ENCODE results near the gene KIAA0513.
A peak's percentile ranks its signal among the peaks of the same experiment; 100 is the strongest.

The KIAA0513 gene

DNA sequence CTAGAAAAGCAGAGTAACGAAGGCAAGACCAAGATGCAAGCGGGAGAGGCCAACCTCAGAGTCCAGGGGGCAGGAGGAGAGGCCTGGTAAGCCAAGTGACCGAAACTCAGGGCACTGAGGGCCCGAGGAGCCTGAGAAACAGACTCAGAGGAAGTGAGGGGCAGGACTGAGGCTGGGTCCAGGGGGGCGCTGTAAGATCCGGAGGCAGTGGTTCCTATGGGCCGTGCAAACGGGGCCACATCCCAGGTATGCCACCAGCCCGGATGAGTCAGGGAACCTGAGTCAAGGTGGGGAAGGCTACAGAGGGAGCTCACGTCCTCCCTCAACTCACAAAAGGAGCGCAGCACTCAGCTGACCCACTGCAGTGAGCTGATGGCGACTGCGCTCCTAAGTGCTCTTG lies 24.5 kb upstream of the KIAA0513 start:
- no peak for DNase-seq
- in situ Hi-C loops (cut with MboI; ENCODE audit: low pct_unique_long_range_greater_than_20kb, low sequenced_read_pairs) = no loop called here

DNA sequence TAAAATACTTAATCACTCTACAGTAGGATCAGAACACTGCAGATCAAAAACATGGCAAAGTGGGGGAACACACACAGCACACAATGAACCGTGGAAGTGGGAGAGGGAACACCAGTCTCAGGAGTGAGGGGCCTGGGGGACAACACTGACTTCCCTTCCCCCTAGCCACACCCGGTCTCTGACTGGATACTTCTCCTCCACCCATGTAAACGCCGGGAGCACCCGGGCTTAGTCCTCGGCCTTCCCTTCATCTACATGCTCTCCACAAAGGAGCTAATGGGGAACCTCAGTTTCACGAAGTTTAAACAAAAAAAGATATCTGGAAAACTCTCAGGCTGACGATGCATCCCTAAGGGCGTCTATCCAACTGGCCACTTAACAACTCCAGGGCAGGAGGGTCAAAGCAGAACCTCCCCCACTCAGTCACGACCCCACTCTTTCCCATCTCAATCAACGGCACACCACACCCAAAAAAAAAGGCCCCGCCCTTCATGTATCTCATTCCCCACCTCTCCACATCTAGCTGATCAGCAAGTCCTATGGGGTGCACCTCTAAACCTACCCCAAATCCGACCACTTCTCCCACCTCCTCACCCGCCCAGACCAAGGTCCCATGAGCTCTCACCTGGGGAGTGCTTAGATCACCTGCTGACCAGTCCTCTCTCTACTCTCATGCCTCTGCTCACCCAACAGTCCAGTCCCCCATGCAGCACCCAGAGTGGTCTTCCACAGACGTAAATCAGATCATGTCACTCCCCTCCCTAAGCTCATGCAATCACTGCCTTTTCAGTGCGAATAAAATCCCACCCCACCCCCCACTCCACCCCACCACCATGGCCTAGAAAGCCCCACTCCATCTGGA lies 23.6 kb upstream of the KIAA0513 start:
- in situ Hi-C loops (cut with MboI; ENCODE audit: low pct_unique_long_range_greater_than_20kb, low sequenced_read_pairs) = no loop called here
- DNase-seq = no peak

DNA sequence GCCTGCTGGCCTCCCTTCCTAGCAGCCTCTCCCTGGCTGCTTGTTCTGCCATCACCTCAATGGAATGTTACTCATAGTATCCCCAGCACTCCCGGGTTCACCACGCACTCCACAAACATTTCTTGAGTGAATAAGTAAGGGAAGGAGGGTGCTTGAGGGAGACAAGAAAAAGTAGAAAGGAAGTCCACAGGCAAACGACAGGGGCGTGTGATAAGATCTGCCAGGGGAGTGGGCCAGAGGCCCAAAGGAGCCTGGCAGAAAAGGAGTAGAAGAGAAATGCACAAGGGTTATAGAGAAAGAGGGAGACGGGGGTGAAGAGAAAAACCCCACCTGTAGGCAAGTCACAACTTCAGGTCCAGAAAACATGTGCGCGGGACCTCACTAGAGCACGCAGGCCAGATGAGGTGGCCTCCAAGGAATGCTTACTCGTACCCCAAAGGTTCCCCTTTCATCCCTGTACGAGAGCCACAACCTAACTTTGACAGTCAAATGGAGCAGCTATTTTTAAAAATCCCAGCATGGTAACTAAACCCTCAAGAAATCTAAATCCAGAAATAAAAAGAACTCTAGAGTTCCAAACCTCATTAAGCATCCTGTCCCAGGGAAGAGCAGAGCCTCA lies 22.9 kb upstream of the KIAA0513 start:
- DNase-seq = no peak
- in situ Hi-C loops (cut with MboI; ENCODE audit: low pct_unique_long_range_greater_than_20kb, low sequenced_read_pairs) = no loop called here

DNA sequence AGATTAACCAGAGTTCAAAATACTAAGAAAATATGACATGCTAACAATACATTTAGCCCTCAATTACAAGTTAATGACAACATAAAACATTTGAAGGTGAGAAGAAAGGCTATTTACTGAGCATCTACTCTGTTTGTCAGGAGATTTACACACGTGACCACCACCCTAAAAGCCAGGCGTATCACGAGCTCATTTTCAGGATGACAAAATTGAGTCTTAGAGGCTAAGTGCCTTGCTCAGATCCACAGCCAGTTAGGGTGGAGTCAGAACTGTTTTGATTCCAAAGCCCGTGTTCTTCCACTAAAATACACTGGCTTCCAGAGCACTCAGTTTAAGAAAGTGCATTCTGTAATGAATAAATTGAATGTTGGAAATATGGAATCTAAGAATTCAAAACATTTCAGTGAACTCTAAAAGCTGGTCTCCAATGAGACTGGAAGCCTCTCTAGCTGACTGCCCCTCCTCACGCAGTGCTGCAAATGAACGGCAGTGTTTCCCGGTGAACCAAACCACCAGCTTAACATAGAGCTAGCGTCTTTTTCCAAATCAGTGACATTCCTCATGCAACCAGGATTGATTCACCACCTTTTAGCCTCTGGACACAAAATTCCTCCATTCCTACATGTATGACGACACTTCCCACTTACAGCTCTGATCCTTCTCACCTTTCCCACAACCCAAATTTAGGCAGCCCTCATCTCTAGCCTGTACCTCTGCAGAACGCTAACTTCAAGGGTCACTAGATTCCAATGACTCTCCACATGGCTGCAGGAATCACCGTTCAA lies 22.1 kb upstream of the KIAA0513 start:
- in situ Hi-C loops (cut with MboI; ENCODE audit: low pct_unique_long_range_greater_than_20kb, low sequenced_read_pairs) = no loop called here
- no peak for DNase-seq

DNA sequence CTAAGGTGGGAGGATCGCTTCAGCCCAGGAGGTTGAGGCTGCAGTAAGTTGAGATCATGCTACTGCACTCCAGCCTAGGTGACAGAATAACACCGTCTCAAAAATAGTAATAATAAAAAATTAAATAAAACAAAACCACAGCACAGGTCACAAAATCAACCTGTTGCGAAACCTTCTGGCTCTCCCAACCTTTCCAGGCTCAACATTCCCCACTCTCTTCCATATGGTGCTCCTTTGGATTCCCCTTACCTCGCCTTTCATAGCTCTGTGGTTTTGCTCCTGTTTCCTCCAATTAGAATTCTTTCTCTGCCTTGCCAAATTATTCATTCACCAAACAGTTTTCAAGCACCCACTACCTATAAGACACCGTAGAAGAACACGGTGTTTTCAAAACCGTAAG lies 21.0 kb upstream of the KIAA0513 start:
- no peak for DNase-seq
- in situ Hi-C loops (cut with MboI; ENCODE audit: low pct_unique_long_range_greater_than_20kb, low sequenced_read_pairs) = no loop called here

DNA sequence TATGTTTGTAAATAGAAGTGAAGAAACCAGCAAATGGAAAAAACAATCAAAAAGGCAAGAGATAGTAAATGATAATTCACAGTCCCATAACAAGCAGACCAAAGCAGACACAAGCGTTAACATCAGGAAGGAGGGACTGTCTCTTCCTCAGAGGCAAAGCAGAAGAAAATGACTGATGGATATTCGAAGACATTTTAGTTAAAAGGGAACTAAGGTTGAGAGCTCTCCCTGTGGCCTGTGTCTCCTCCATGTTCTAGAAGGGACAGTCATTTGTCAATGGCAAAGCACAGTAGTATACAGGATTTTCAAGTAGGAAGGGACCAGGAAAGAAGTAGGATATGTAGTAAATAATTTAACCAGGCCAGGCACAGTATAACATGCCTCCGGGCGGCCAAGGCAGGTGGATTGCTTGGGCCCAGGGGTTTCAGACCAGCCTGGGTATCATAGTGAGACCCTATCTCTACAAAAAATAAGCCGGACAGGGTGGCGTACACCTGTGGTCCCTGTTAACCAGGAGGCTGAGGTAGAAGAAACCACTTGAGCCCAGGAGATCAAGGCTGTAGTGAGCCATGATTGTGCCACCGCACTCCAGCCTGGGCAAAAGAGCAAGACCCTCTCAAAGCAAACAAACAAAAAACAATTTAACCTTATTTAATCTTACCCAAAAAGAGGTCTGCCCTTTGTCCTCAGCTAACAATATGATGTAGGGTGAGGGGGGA lies 19.9 kb upstream of the KIAA0513 start:
- in situ Hi-C loops (cut with MboI; ENCODE audit: low pct_unique_long_range_greater_than_20kb, low sequenced_read_pairs) = no loop called here
- DNase-seq = no peak

DNA sequence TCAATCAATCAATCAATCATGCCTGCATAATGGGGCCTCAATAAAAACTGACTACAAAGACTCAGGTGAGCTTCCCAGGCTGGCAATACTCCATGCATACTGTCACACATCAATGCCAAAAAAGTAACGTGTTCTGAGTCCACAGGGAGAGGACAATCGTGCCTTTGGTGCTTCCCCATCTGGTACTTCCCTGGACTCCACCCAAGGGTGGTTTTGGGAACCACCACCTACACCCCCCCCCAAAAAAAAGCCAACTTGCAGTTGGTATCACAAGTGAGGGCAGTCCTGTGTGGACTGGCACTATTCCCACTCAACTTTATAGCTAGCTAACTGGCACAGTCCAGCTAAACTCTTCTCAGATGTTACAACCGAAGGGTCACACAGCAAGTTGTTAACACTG lies 19.3 kb upstream of the KIAA0513 start:
- no peak for DNase-seq
- in situ Hi-C loops (cut with MboI; ENCODE audit: low pct_unique_long_range_greater_than_20kb, low sequenced_read_pairs) = no loop called here

DNA sequence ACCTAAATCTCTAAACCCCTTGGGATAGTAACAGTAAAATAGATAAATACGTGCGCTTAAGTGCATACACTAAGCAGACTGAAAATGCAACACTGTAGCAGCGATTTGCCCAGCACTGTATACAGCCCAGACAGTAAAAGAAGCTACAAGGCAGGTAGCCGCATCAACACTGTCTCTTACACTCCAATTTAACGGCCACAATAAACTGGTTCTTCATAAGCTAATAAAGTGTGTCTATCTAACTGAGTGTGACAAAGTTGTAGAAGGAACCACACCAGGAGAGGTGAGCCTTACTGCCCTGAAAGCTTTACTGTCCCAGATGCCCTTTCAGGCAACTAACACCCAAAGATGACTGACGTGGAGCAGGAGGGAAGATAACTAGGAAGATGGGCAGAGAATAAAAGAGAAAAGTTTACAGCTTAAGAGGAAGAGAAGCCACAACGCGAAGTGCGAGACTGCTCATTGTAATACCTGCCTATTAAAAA lies 17.1 kb upstream of the KIAA0513 start:
- in situ Hi-C loops (cut with MboI; ENCODE audit: low pct_unique_long_range_greater_than_20kb, low sequenced_read_pairs) = no loop called here

DNA sequence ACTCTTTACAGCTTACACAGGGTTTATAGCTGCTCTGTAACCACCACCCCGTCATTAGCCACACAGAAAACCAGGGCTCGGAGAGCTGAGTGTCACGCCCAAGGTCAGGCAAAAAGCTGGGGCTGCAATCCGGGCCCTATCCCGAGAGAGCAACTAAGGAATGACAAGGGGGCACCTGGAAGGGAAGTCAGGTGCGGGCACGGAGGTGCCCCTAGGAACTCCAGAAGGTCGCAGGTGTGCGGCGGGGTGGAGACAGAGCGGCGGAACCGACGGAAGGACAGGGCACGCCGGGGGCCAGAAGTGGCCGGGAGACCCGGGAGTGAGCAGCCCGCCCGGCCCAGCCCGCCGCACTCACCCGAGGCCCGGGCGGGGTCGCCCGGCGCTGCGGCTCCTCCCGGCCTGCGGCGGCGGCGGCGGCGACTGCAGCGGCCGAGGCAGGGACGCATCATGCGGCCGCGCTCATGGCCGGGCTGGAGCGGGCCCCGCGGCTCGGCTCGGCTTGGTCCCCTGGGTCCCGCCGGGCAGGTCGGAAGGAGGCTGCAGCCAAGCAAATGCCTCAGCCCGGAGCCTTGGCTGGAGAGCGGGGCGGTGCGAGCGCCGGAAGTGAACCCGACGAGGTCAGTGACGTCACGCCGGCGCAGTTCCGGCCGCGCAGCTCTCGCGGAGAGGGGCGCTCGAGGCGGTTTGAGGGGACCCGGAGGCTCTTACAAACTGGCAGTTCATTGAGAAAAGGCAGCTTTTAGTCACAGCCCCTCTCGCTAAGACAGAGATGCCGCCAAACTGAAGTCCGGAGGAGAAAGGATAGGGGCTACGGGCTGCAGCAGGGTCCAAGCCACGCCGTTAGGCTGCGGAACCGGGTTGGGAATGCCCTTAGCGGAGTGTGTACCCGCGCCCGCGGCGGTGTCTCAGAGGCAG lies 16.4 kb upstream of the KIAA0513 start, which contains the start of gene ZDHHC7:
ZDHHC7 (minus strand) TSS at position 605 of the 915 bp plus-strand sequence. CDS start 20,917 bp downstream, outside the sequence.
- DNase-seq = peak; percentile 83
- in situ Hi-C loops (cut with MboI; ENCODE audit: low pct_unique_long_range_greater_than_20kb, low sequenced_read_pairs) = no loop called here

More for the DNA sequence above, 17.1 kb upstream of the KIAA0513 start:
- no peak for DNase-seq

DNA sequence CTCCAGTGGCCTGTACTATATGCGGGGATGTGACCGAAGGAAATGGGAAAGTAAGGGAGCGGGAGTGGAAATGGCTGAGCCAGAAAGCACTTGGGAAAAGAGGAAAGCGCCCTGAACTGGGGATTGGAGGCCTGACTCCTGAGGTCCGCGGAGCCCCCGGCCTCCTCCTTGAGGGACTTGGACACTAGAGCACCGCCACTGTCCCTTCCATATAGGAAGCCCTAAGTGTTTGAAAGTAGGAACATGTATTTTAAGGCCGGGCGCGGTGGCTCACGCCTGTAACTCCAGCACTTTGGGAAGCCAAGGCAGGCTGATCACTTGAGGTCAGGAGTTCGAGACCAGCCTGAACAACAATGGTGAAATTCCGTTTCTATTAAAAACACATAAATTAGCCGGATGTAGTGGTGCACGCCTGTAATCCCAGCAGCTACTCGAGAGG lies 15.7 kb upstream of the KIAA0513 start:
- DNase-seq = no peak
- in situ Hi-C loops (cut with MboI; ENCODE audit: low pct_unique_long_range_greater_than_20kb, low sequenced_read_pairs) = no loop called here

DNA sequence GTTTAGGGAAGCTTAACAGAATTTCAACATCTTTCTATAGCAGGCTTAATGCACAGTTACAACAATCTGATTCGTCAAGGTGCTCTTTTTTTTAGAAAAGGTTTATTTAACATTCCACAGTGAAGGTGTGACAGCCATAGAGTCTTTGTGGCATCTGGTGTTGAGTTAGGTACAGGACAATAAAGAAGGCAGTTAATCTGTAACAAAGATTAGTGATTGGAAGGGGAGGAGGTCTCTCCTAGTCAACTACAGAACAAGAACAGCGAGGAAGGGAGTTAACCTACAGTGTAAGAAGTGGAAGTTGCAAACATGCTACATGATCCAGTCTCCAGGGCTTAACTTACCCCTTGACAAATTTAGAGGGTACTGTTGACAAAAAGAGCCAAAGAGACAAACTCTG lies 13.3 kb upstream of the KIAA0513 start:
- no peak for DNase-seq
- in situ Hi-C loops (cut with MboI; ENCODE audit: low pct_unique_long_range_greater_than_20kb, low sequenced_read_pairs) = no loop called here

DNA sequence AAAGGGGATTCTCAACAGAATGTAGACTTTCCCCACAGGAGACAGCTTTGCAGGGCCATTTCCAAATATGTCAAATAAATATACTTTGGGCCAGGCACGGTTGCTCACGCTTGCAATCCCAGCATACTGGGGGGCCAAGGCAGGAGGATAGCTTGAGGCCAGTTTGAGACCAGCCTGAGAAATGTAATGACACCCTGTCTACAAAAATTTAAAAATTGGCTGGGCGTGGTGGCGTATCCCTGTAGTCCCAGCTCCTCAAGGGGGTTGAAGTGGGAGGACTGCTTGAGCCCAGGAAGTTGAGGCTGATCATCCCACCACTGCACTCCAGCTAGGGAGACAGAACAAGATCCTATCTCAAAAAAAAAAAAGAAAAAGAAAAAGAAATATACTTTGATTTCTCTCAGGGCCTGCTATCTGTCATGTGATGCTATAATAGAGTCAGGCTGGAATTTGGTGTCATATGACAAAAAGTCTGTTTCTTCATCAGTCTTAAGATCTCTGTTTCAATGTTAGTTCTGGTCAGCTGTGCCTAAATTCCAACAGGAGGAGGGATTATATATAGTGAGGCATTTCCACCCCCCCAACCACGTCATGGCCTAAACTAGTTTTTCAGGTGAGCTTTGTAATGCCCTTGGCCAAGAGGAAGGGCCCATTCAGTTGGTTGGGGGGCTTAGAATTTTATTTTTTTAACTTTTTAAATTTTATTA lies 12.0 kb upstream of the KIAA0513 start:
- no peak for DNase-seq
- in situ Hi-C loops (cut with MboI; ENCODE audit: low pct_unique_long_range_greater_than_20kb, low sequenced_read_pairs) = no loop called here

DNA sequence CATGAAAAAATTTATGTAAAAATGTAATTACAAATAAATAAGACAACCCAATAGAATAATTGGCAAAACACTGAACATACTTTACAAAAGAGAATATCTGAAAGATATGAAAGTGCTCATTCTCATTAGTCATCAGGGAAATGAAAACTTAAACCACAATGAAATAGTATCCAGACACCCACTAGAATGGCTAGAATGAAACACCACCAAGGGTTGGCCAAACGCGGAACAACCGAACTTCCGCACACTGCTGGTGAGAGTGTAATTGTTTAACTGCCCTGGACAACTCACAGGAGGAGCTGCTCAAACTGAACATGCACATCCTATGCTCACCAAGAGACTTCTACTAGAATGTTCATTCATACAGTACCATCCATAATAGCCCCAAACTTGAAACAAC lies 10.4 kb upstream of the KIAA0513 start:
- in situ Hi-C loops (cut with MboI; ENCODE audit: low pct_unique_long_range_greater_than_20kb, low sequenced_read_pairs) = no loop called here
- DNase-seq = peak; percentile 76

DNA sequence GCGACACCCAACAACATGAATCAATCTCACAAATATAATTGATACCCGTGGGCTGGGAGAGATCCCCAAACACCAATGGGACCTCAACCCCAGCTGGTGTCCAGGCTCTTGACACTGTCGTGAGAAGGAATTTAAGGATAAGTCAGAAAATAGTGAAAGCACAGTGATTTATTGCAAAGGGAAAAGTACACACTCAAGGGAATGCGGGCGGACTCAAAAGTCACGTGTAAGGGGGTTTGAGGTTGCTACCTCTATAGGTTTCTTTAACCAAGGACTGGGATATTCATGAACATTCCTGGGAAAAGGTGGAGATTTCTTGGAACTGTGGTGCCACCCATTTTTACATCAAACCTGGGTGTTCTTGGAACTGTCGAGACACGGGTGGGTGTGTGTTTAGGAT lies 10.0 kb upstream of the KIAA0513 start:
- in situ Hi-C loops (cut with MboI; ENCODE audit: low pct_unique_long_range_greater_than_20kb, low sequenced_read_pairs) = no loop called here
- DNase-seq = no peak

DNA sequence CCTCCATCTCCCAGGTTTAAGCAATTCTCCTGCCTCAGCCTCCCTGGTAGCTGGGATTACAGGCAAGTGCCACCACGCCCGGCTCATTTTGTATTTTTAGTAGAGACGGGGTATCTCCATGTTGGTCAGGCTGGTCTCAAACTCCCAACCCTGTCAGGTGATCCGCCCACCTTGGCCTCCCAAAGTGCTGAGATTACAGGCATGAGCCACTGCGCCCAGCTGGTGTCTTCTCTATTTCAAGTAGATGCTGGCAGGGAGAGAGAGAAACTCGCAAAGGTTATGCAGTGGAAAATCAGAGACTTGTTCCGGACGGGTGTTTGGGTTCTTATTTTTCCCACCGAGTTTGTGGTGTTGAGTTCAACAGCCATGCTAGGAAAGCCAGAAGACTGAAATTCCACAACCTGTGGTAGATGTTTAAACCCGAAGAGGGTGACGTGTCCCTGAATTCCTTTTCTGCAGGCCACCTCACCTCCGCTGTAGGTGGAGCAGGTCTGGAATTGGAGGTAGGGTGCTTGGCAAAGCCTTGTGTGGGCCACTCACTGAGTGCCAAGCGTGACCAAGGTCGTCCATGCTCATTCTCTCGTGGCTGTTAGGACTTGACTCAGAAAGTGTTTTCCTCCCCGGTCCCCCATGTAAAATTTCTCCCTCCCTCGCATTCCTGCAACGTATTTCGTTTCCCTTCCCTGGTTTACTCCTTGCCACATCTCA lies 8.9 kb upstream of the KIAA0513 start:
- in situ Hi-C loops (cut with MboI; ENCODE audit: low pct_unique_long_range_greater_than_20kb, low sequenced_read_pairs) = no loop called here
- DNase-seq = no peak

DNA sequence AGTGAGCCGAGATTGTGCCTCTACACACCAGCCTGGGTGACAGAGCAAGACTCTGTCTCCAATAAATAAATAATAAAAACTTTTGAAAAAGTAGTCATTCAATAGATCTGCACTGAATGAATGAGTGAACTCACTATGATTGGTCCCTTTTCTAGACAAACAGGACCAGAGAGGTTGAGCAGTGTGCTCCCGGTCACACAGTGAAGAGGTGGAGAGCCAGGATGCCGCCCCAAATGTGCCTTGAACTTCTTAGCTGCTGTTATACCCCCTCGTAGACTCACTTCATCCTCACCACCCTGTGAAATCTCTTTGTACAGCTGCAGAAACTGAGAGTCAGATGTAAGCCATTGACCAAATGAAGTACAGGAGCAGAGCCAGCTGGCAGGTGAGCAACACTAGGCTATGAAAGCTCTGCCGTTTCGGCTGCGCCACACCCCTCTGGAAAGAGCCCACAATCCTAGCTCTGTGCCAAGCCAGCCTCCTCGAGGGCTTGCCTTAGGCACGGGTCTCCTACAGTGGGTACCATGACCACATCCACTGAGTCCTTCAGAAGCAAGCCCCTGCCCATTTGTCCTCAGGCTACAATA lies 7.8 kb upstream of the KIAA0513 start:
- no peak for DNase-seq
- in situ Hi-C loops (cut with MboI; ENCODE audit: low pct_unique_long_range_greater_than_20kb, low sequenced_read_pairs) = no loop called here

All from KBM-7 (cell line).